Loucy (cell line): ENCODE results near the gene DAW1.

Experiments used
- H2AFZ ChIP-seq: fragments of 200-600 bp; sonication (generic); 2 replicates; pipeline ENCODE4 v1.6.0; 2016; ENCODE audit warnings: antibody characterized with exemption, mild to moderate bottlenecking, low read length, moderate library complexity
- H3F3A ChIP-seq: fragments of 200-600 bp; 2 replicates; pipeline ENCODE4 v1.6.0; 2016; ENCODE audit warnings: antibody characterized with exemption, low read depth, mild to moderate bottlenecking
- H3K27me3 ChIP-seq: fragments of 200-600 bp; sonication (generic); 2 replicates; pipeline ENCODE4 v1.6.1; 2014; ENCODE audit warnings: low read length, mild to moderate bottlenecking; ENCODE audit not compliant: insufficient read depth, poor library complexity, severe bottlenecking
- H3K36me3 ChIP-seq: fragments of 200-600 bp; sonication (generic); 2 replicates; pipeline ENCODE4 v1.6.1; 2016; ENCODE audit warnings: low read length; ENCODE audit not compliant: insufficient read depth
- H3K4me1 ChIP-seq: fragments of 200-600 bp; sonication (generic); 2 replicates; pipeline ENCODE4 v1.5.1; 2014; ENCODE audit warnings: low read length, mild to moderate bottlenecking; ENCODE audit not compliant: insufficient read depth, poor library complexity, severe bottlenecking
- H3K4me2 ChIP-seq: fragments of 200-600 bp; sonication (generic); 2 replicates; pipeline ENCODE4 v1.6.0; 2014; ENCODE audit warnings: antibody characterized with exemption, low read length, low read depth, mild to moderate bottlenecking; ENCODE audit not compliant: poor library complexity, severe bottlenecking
- H3K4me3 ChIP-seq: fragments of 200-600 bp; sonication (generic); 2 replicates; pipeline ENCODE4 v1.5.1; 2014; ENCODE audit warnings: low read length, mild to moderate bottlenecking, mixed read lengths; ENCODE audit not compliant: poor library complexity, severe bottlenecking
- H3K79me2 ChIP-seq: fragments of 200-600 bp; sonication (generic); 2 replicates; pipeline ENCODE4 v1.6.1; 2014; ENCODE audit warnings: low read length; ENCODE audit not compliant: insufficient read depth
- H3K9ac ChIP-seq: fragments of 200-600 bp; sonication (generic); 2 replicates; pipeline ENCODE4 v1.6.0; 2014; ENCODE audit warnings: mild to moderate bottlenecking, low read depth, low read length, moderate library complexity; ENCODE audit not compliant: poor library complexity, severe bottlenecking
- H3K9me2 ChIP-seq: fragments of 200-600 bp; sonication (generic); replicated peaks from 2 replicates; pipeline ENCODE4 v1.6.1; 2016; ENCODE audit warnings: low read depth, low read length, mixed read lengths
- H3K9me3 ChIP-seq: fragments of 200-600 bp; sonication (generic); 2 replicates; pipeline ENCODE4 v1.6.1; 2014; ENCODE audit warnings: mild to moderate bottlenecking, antibody characterized with exemption, low read length, low read depth; ENCODE audit not compliant: insufficient read depth
- H4K20me1 ChIP-seq: fragments of 200-600 bp; sonication (generic); 2 replicates; pipeline ENCODE4 v1.6.0; 2014; ENCODE audit warnings: antibody characterized with exemption, low read length, mild to moderate bottlenecking; ENCODE audit not compliant: insufficient read depth, poor library complexity, severe bottlenecking
- EZH2phosphoT487 ChIP-seq: fragments of 200-600 bp; IDR thresholded peaks from 2 replicates; pipeline ENCODE4 v1.6.1; 2018; ENCODE audit warnings: antibody characterized with exemption, mild to moderate bottlenecking, moderate library complexity, borderline replicate concordance
- TF ChIP-seq, protein P1 (sequence below): fragments of 200-600 bp; sonication (generic); conservative IDR thresholded peaks from 2 replicates; pipeline ENCODE4 v1.5.1; 2014; ENCODE audit warnings: mild to moderate bottlenecking, antibody characterized with exemption, low read length

Gene DAW1, protein sequence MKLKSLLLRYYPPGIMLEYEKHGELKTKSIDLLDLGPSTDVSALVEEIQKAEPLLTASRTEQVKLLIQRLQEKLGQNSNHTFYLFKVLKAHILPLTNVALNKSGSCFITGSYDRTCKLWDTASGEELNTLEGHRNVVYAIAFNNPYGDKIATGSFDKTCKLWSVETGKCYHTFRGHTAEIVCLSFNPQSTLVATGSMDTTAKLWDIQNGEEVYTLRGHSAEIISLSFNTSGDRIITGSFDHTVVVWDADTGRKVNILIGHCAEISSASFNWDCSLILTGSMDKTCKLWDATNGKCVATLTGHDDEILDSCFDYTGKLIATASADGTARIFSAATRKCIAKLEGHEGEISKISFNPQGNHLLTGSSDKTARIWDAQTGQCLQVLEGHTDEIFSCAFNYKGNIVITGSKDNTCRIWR

DNA sequence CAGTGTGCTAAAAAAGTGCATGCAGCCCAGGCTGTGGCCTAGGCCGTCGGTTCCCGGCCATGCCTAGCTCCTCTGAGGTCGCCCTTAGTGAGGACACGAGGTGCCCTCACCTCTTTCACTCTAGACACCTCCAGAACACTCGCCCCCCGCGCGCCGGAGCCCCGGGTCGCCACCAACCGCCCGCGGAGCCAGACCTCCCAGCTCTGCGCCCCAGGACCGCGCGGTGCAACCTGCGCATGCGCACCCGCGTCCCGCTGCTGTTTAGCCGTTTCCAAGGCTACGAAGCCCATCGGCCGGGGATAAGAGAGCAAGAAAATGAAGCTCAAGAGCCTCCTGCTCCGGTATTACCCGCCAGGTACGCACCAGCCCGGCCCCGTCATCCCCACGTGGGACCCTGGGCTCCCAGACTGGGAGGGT lies at the start of gene DAW1:
TSS of gene DAW1 (plus strand) at position 257 of the 417 bp plus-strand sequence. CDS start at position 316, 59 bp downstream.
- Histone ChIP-seq H3F3A (no peaks in the 10 kb centered on the region), H3K9ac (no peak within 1 kb of the TSS), H3K4me3 (no peak within 1 kb of the TSS), H3K4me1 (no peaks in the 10 kb centered on the region), H2AFZ (no peak within 1 kb of the TSS), H3K36me3 (no peaks in the 10 kb centered on the region), H3K4me2 (no peak within 1 kb of the TSS), H3K79me2 (no peaks in the 10 kb centered on the region), H3K9me2 (no peaks in the 10 kb centered on the region), H4K20me1 (no peaks in the 10 kb centered on the region), H3K9me3 (no peaks in the 10 kb centered on the region), H3K27me3 (no peaks in the 10 kb centered on the region)
- TF ChIP-seq, protein P1, sequence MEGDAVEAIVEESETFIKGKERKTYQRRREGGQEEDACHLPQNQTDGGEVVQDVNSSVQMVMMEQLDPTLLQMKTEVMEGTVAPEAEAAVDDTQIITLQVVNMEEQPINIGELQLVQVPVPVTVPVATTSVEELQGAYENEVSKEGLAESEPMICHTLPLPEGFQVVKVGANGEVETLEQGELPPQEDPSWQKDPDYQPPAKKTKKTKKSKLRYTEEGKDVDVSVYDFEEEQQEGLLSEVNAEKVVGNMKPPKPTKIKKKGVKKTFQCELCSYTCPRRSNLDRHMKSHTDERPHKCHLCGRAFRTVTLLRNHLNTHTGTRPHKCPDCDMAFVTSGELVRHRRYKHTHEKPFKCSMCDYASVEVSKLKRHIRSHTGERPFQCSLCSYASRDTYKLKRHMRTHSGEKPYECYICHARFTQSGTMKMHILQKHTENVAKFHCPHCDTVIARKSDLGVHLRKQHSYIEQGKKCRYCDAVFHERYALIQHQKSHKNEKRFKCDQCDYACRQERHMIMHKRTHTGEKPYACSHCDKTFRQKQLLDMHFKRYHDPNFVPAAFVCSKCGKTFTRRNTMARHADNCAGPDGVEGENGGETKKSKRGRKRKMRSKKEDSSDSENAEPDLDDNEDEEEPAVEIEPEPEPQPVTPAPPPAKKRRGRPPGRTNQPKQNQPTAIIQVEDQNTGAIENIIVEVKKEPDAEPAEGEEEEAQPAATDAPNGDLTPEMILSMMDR, result no peak
- TF ChIP-seq EZH2phosphoT487, result no peak

DNA sequence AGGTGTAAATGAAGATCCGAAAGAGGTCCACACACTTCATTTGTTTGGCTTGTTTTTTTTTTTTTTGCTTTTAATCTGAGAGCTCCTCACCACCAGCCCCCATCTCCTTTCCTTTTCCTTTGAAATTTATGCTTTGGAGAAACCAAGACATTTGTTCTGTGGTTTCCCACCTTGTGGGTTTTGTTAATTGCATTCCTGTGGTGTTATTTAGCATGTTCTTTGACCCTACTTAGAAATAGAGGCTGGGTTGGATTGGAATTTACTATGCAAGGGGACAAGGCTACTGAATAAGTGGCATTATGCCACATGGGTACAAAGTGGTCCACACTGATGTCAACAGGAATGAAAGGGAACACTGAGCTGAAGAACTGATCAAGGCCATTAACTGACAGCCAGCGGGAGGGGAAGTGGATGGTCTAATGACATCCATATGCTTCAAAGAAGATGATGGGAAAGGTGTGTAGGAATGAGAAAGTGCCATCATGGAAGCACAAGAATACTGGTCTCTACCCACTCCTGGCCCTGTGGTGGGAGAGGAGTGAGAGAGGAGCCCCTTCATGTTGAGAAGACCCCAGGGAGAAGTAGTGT lies 48.9 kb upstream of the DAW1 start:
- H3K9me2 ChIP-seq, result no peaks in the 10 kb centered on the region
- no peaks in the 10 kb centered on the region for H4K20me1 ChIP-seq
- no peaks in the 10 kb centered on the region for H3K36me3 ChIP-seq
- H3K4me1 ChIP-seq, result no peaks in the 10 kb centered on the region
- H3K79me2 ChIP-seq, result no peaks in the 10 kb centered on the region
- H3K9ac ChIP-seq, result no peak overlapping the region
- no peaks in the 10 kb centered on the region for H3K27me3 ChIP-seq
- TF ChIP-seq, protein P1, result no peak
- no peak for TF ChIP-seq EZH2phosphoT487
- no peaks in the 10 kb centered on the region for H3K9me3 ChIP-seq
- H3F3A ChIP-seq, result no peaks in the 10 kb centered on the region
- no peak overlapping the region for H3K4me2 ChIP-seq
- no peak overlapping the region for H3K4me3 ChIP-seq
- H2AFZ ChIP-seq, result no peak overlapping the region

DNA sequence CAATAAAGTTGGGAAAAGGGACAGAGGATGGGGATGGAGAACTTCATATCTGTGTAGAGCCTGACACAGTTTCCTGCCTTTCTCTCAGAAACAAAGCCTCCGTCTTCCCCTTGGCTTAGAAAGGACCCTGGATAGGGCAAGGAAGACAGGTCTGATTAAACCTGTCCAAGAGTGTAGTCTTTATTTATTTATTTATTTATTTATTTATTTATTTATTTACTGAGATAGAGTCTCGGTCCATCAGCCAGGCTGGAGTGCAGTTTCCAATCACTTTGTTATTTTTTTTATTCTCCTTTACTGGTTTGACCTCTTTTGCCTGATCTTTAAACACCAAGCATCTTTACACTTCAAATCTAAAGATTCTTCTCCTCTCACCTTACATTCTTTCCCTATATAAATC lies 47.5 kb upstream of the DAW1 start:
- Histone ChIP-seq H3K27me3 (no peaks in the 10 kb centered on the region), H3F3A (no peaks in the 10 kb centered on the region), H2AFZ (no peak overlapping the region), H3K9ac (no peak overlapping the region), H4K20me1 (no peaks in the 10 kb centered on the region), H3K4me3 (no peak overlapping the region), H3K4me1 (no peaks in the 10 kb centered on the region), H3K9me2 (no peaks in the 10 kb centered on the region), H3K4me2 (no peak overlapping the region), H3K36me3 (no peaks in the 10 kb centered on the region), H3K9me3 (no peaks in the 10 kb centered on the region), H3K79me2 (no peaks in the 10 kb centered on the region)
- no peak for TF ChIP-seq EZH2phosphoT487
- TF ChIP-seq, protein P1, result no peak
